Endothelial cell of umbilical vein (primary cell): ENCODE results near the gene MYH7. TPM values are rescaled to one million over a fixed set of nuclear protein-coding genes. Genes with fewer than 3 reads are reported as not detected.

ENCODE experiments used
- BruUV-seq: library from RNA; stranded (reverse); fragments of 400-500 nt; replicated peaks from 2 replicates; lab custom pipeline; 2021; lab: Mats Ljungman, UMichigan
- CTCF ChIA-PET: fragments of 300-600, 350-600 bp; sonication (Branson Sonifier 250); formaldehyde crosslinking; loops from one replicate; lab custom pipeline; 2021; ENCODE audit warnings: antibody characterized with exemption, inconsistent platforms; lab: Charles Lee
- POLR2A ChIA-PET: fragments of 300-600, 350-600 bp; sonication (Branson Sonifier 250); formaldehyde crosslinking; loops from one replicate; lab custom pipeline; 2021; ENCODE audit warnings: antibody characterized with exemption, inconsistent platforms; lab: Charles Lee
- DNase-seq: peaks from one replicate; pipeline ENCODE4 v3.0.0-alpha.2; 2011; ENCODE audit warnings: low read depth, low spot score
- FAIRE-seq: peaks from 2 replicates; lab custom pipeline; 2011; peaks lifted over from hg19 to GRCh38; lab: Jason Lieb, UNC
- H2AFZ ChIP-seq: 2 replicates; pipeline ENCODE4 v1.6.0; 2012; ENCODE audit warnings: low read depth, low read length, control low read depth, inconsistent platforms
- H3K27ac ChIP-seq: 2 replicates; pipeline ENCODE4 v1.5.1; 2011; ENCODE audit warnings: low read depth, mild to moderate bottlenecking, control low read depth, low read length, moderate library complexity; ENCODE audit not compliant: insufficient read depth
- H3K27me3 ChIP-seq, 2 experiments: 2 replicates each; pipeline versions ENCODE4 v1.6.0 to v1.6.1; 2011; ENCODE audit warnings: low read length in 2 of 2, mixed read lengths in 1 of 2; ENCODE audit not compliant: control insufficient read depth in 2 of 2, insufficient read depth in 2 of 2
- H3K36me3 ChIP-seq, 2 experiments: 2 replicates in 1 of 2; 3 replicates in 1 of 2; pipeline ENCODE4 v1.5.1; 2011; ENCODE audit warnings: low read length in 2 of 2, mild to moderate bottlenecking in 1 of 2, moderate library complexity in 1 of 2; ENCODE audit not compliant: control insufficient read depth in 2 of 2, insufficient read depth in 2 of 2; ENCODE audit errors: extremely low read depth in 1 of 2
- H3K4me1 ChIP-seq: 3 replicates; pipeline ENCODE4 v1.5.1; 2011; ENCODE audit warnings: mild to moderate bottlenecking, low read length; ENCODE audit not compliant: control insufficient read depth, insufficient read depth; ENCODE audit errors: extremely low read depth
- H3K4me2 ChIP-seq: 2 replicates; pipeline ENCODE4 v1.6.1; 2011; ENCODE audit warnings: low read length, control low read depth, mixed read lengths; ENCODE audit not compliant: insufficient read depth
- H3K4me3 ChIP-seq, 3 experiments: fragments of 200-600 bp in 1 of 3; sonication (generic), shearing (Covaris generic) in 1 of 3; replicated peaks in 1 of 3; 2 replicates each; pipeline ENCODE4 v1.5.1; 2011 to 2016; ENCODE audit warnings: control low read depth in 3 of 3, low read length in 3 of 3, mild to moderate bottlenecking in 2 of 3, inconsistent platforms in 1 of 3, low read depth in 1 of 3, moderate library complexity in 1 of 3; ENCODE audit not compliant: insufficient read depth in 1 of 3
- H3K79me2 ChIP-seq: 2 replicates; pipeline ENCODE4 v1.6.0; 2012; ENCODE audit warnings: low read length, inconsistent platforms; ENCODE audit not compliant: control insufficient read depth, insufficient read depth
- H3K9ac ChIP-seq: replicated peaks from 2 replicates; pipeline ENCODE3; 2011; ENCODE audit warnings: low read length, control low read depth; ENCODE audit not compliant: insufficient read depth; ENCODE audit errors: extremely low read depth
- H3K9me1 ChIP-seq: replicated peaks from 3 replicates; pipeline ENCODE4 v1.6.0; 2011; ENCODE audit warnings: mild to moderate bottlenecking, low read length; ENCODE audit not compliant: control insufficient read depth, insufficient read depth; ENCODE audit errors: extremely low read depth
- H3K9me3 ChIP-seq: replicated peaks from 2 replicates; pipeline ENCODE4 v1.5.1; 2012; ENCODE audit warnings: low read length, inconsistent platforms; ENCODE audit not compliant: control insufficient read depth, insufficient read depth
- H4K20me1 ChIP-seq: replicated peaks from 2 replicates; pipeline ENCODE3; 2011; ENCODE audit warnings: mild to moderate bottlenecking, low read length; ENCODE audit not compliant: control insufficient read depth, insufficient read depth; ENCODE audit errors: extremely low read depth
- CTCF ChIP-seq, 2 donors: IDR thresholded peaks; 1 replicate in 1 of 2; 2 replicates in 1 of 2; pipeline ENCODE4 v1.5.1; 2011; ENCODE audit warnings: low read length in 2 of 2, mild to moderate bottlenecking in 2 of 2, moderate library complexity in 2 of 2, control low read depth in 1 of 2, inconsistent platforms in 1 of 2, low read depth in 1 of 2; ENCODE audit not compliant: insufficient read depth in 1 of 2; ENCODE audit errors: extremely low read depth in 1 of 2
- EZH2 ChIP-seq: IDR thresholded peaks from 2 replicates; pipeline ENCODE4 v1.6.1; 2012; ENCODE audit warnings: borderline replicate concordance, low read depth, mild to moderate bottlenecking, moderate library complexity, low read length, inconsistent platforms; ENCODE audit not compliant: severe bottlenecking
- FOS ChIP-seq: IDR thresholded peaks from 2 replicates; pipeline ENCODE4 v1.6.1; 2011; ENCODE audit warnings: mild to moderate bottlenecking, low read length, moderate library complexity, borderline replicate concordance; ENCODE audit not compliant: insufficient read depth
- GATA2 ChIP-seq: IDR thresholded peaks from 2 replicates; pipeline ENCODE4 v1.7.0; 2011; ENCODE audit warnings: low read depth, mild to moderate bottlenecking, moderate library complexity, mixed read lengths, low read length; ENCODE audit not compliant: insufficient read length, insufficient read depth
- JUN ChIP-seq: IDR thresholded peaks from 2 replicates; pipeline ENCODE4 v1.6.1; 2011; ENCODE audit warnings: borderline replicate concordance, low read depth; ENCODE audit not compliant: insufficient read length, insufficient read depth
- MAX ChIP-seq: IDR thresholded peaks from 2 replicates; pipeline ENCODE4 v1.6.1; 2011; ENCODE audit not compliant: insufficient read depth, insufficient read length
- MYC ChIP-seq: IDR thresholded peaks from one replicate; pipeline ENCODE4 v1.6.1; 2011; ENCODE audit warnings: mild to moderate bottlenecking, low read depth, low read length
- POLR2A ChIP-seq: IDR thresholded peaks from 2 replicates; pipeline ENCODE4 v1.6.1; 2012; ENCODE audit warnings: low read depth, mild to moderate bottlenecking, control low read depth, low read length
- POLR2AphosphoS5 ChIP-seq: IDR thresholded peaks from 2 replicates; pipeline ENCODE4 v1.6.1; 2012; ENCODE audit warnings: low read depth, mild to moderate bottlenecking, control low read depth, low read length, moderate library complexity; ENCODE audit not compliant: insufficient read depth
- dilution Hi-C: fragments of 300-500 bp; cut with MboI; formaldehyde crosslinking; loops from one replicate; pipeline ENCODE4 v1.15.0; 2019; ENCODE audit warnings: low sequenced_read_pairs; ENCODE audit not compliant: extremely low pct_ligation_motif_present
- intact Hi-C: fragments of 100-400 bp; cut with micrococcal nuclease; formaldehyde crosslinking; loops from one replicate; pipeline ENCODE4 v1.10.0; 2022
- polyA plus RNA-seq, 4 experiments: library from polyadenylated mRNA; depleted of rRNA in 3 of 4; stranded (reverse) in 3 of 4; unstranded in 1 of 4; fragments of >200 nt; gene quantifications; 2 replicates each; pipeline versions ENCODE4 v1.2.1 to v1.2.3, GENCODE V29; 2011 to 2012; ENCODE audit warnings: missing spikeins in 1 of 4
- total RNA-seq: library from RNA; stranded (reverse); gene quantifications from 2 replicates; pipeline ENCODE4 v1.2.3, GENCODE V29; 2021

MYH7 gene
- total and polyA plus RNA-seq, 2 donors (not counting 3 experiments of a cell fraction or from before 2014, with no cell fraction given), result not detected

GRCh38 chr14:23460960-23461359 lies 25.5 kb upstream of the MYH7 start:
- no peak for FAIRE-seq

More at GRCh38 chr14:23460960-23461359, 25.5 kb upstream of the MYH7 start:
- H2AFZ ChIP-seq, result no peak overlapping the region
- H3K27ac ChIP-seq, result no peak overlapping the region
- ChIA-PET POLR2A (no interaction called here), CTCF (interaction anchor here (1.0 kb wide), 1 partner anchor 99 kb away, joined by 3 read pairs; no protein-coding TSS in a partner anchor)
- no peaks in the 10 kb centered on the region for H3K4me1 ChIP-seq
- intact Hi-C loops (no loop called here), dilution Hi-C loops (no loop called here)
- no peak overlapping the region for H3K4me2 ChIP-seq
- no TSS peak for BruUV-seq
- peaks cover 0 to 5% of the 10 kb centered on the region in 2 experiments for H3K27me3 ChIP-seq
- H3K36me3 ChIP-seq, result no peaks in the 10 kb centered on the region
- H3K4me3 ChIP-seq, result no peak overlapping the region
- DNase-seq, result no peak
- no peaks in the 10 kb centered on the region for H3K9me1 ChIP-seq
- TF ChIP-seq POLR2A (no peak), EZH2 (no peak), MYC (no peak), FOS (no peak), JUN (no peak), MAX (no peak), GATA2 (no peak), POLR2AphosphoS5 (no peak), CTCF (IDR thresholded peaks at IDR 0.05; ENCODE audit: extremely low read depth in 1 of 2, insufficient read depth in 1 of 2, low read depth in 1 of 2, low read length in 2 of 2) (no peak)
- no peaks in the 10 kb centered on the region for H4K20me1 ChIP-seq
- no peaks in the 10 kb centered on the region for H3K79me2 ChIP-seq
- no peaks in the 10 kb centered on the region for H3K9me3 ChIP-seq
- H3K9ac ChIP-seq, result no peak overlapping the region
